ENCODE measurements around the gene AGPAT3.

AGPAT3 gene

DNA sequence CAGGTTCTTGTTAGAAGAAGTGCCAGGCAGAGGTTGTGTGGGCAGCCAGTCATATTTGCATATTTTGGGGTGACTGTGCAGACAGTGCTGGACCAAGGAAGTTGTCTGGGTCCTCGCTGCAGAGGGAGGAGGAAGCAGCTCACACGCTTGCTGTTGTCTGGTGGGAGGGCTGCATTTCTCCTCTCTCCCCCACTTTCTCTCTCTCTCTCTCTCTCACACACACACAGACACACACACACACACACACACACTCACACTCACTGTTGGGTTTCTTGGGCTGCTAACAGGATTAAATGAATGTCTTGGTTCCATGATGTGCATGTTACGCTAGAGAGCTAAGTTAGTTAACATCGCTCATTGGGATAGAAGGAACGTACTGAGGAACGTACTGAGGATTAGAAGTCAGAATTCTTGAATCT lies 72.9 kb downstream of the AGPAT3 start:
- DNase-seq (ENCODE audit: low read depth) = no peak

DNA sequence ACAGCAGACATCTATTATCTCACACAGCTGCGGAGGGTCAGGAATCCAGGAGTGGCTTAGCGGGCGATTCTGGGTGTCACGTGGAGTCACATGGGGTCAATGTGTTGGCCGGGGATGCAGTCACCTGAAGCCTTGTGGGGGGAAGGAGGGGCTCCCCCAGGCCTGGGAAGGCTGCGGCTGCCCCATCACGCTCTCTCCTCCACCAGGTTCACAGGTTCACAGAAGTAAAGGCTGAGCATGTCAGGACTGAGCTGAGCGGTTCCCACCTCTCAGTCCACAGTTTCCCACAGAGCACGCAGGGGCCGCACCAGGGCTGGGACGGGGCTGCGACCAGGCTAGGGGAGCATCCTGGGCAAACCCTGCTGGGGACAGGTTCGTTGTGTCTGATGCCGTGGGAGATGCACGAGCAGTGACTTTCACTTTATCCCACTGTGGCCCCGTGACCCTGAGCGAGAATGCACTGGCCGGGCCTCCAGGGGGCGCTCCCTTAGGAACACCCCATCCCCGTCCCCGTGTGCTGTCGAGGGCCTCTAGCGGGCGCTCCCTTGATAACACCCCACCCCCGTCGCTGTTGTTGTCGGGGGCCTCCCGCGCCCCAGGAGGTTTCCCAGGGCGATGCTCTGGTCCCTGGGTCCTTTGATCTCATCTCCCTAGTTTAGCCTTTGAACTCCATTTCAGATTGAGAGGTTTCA lies 73.9 kb downstream of the AGPAT3 start:
- peak; percentile 25 for DNase-seq (ENCODE audit: low read depth)

DNA sequence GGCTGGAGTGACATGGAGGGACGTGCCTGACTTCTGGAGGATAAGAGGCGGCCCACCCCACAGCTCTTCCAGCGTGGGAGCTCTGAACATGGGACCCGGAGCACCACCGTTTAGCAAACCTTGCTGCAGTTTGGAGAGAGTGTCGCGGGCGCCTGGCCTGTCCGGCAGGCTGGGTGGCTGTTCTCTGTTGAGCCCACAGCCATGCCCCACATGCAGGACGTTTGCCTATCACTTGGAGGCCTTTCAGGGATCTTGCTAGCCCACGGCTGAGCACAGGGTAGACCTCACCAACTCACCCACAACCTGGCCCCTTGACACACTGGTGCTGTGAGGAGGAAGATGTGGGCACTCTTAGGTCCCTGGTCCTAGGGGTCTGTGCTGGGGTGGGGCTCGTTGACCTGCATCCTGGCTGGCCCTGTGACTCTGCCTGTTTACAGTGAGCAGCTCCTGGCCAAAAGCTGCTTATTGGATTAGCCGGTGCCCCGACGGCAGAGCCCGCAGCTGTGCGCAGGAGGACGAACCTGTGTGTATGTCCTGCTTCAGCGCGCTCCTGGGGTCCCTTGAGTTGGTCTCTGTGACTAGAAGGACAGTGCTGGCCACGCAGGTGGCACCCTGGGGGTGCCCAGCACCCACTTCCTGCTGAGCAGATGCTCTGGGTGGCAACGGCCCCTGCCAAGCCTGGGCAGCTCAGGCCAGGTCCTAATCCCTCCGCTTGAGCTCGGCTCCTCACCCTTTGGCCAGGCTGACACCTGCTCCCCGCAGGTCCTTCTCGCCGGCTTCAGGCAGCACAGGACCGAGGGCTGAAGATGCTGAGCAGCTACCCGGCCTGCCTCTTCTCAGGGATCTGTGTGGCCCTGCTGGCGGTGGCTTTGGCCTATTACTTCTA lies 74.7 kb downstream of the AGPAT3 start:
- no peak for DNase-seq (ENCODE audit: low read depth)

DNA sequence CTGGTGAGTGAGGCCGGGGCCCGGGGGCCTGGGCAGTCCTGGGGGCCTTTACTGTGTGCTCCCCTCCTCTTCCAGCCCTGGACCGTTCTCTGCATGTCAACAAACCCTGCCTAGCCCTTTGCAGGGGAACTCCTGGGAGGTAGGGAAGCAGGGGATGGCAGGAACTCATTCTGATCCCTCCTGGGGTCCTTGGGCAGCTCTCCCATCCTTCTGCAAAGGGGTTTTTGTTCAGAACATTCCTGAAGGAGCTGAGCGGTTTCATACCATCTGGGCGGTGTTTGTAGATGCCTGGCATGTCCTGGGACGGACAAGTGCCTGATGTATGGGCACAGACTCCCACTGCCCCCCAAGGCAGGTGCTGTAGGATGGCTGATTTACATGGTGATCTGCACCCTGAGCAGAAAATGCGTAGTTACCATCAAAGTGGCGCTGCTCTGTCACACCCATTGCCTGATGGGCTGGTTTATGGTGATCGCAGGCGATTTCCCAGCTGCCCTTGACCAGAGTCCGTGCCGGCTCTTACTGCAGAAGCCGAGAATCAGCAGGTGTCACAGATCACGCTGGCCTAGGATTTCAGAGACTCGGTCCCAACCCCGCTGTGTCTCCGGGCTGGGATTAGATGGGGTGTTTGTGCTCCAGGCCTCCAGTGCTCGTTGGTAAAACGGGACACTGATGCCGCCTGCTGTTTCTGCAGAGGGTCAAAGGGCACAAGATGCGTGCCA lies 75.5 kb downstream of the AGPAT3 start:
- no peak for DNase-seq (ENCODE audit: low read depth)

DNA sequence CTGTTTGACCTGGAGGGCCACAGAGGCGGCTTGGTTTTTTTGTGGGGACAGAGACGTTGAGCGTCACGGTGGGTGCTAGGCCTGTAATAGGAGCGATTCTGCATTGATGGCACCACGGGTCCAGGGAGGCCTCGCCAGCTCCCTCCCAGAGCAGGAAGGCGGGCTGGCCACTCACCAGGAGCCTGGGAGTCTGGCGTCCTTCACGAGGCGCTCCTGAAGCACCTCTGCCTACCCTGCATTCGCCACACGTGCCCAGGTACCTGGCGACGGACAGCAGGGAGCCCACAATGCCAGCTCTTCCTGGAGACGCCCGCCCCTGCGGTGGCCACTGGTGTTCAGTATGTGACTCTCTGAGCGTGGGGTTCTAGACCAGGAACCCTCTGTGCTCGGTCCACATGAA lies 77.2 kb downstream of the AGPAT3 start:
- no peak for DNase-seq (ENCODE audit: low read depth)

DNA sequence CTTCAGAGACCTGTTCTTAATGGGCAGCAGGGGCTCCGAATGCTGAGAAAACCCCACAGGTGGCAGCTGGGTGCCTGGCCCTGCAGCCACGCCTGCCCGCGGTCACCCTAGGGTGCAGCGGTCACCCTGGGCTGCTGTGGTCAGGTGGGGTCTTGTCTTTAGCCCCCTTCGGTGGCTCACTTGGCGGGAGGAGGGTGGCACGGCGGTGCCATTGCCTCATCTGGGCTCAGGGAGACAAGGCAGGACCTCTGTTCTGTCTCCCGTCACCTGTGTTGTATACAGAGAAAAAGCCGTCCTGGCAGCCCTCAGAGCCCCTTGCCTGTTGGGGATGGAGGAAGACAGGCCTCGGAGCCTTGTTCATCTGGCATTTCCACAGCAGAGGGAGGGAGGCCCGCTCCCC lies 77.6 kb downstream of the AGPAT3 start:
- no peak for DNase-seq (ENCODE audit: low read depth)

DNA sequence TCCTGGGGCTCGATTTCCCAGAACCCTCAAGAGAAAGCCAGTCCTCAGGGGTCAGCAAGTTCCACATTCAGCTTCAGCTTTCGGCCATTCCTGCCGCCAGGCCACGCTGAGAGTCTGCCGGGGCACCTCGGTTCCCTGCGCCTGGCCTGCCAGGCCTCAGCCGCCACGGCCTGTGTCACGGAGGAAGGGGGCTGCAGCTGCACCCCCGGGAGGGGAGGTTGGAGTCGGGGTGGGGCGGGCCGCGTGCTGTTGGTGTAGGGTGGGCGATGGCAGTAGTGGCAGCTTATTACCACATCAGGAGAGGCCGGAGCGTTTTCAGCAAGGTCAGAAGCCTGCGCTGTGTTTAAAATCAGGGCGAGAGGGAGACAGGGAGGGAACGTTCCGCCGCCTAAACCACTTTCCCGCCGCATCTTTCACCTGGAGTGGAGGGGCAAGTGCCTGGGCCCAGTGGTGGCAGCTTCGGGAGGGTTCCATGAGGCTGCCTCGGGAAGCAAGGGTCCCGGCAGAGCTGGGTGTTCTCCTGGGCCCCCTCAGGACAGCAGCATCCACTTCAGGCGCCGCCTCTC lies 78.6 kb downstream of the AGPAT3 start:
- DNase-seq (ENCODE audit: low read depth) = no peak

DNA sequence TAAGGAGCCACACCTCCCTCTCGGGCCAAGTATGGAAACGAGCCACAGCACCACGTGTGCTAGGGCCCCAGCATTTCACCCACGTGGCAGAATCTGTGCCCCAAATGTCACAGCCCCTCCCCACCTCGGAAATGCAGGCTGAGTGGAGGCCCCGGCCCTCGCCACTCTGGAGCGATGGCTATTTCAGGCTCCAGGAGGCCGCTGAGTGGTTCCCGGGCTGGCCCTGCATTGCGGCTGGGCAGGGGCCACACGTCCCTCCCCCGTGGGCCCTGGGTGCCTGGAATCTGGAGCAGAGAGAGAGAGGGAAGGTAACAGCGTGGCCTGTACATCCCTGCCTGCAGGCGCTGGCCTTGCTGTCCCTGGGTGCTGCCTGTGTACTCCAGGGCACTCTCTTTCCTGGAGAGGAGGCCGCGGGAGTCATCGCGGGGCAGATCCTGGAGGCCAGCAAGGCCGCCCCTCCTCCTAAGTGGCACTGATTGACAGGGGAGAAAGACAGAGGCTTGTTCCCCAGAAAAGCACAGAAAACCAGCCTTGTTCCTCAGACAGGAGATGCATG lies 79.1 kb downstream of the AGPAT3 start:
- no peak for DNase-seq (ENCODE audit: low read depth)

DNA sequence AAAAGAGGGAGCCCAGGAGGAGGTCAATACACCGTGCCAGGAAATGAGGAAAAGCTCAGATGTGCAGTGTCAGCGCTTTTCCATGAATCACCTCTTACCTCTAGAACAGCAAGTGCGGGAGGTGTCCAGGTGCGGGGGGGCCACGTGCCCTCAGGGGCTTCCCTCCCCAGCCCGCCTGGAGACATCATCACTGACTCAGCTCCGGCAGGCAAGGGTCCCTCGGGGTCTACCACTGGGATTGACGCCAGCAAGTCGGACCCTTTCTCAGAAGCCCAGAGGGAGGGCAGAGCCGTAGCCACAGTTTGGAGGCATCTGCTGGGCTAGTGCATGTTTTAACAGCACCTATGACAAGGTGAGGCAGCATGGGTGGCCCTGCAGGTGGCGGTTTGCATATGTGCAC lies 79.7 kb downstream of the AGPAT3 start:
- DNase-seq (ENCODE audit: low read depth) = no peak

DNA sequence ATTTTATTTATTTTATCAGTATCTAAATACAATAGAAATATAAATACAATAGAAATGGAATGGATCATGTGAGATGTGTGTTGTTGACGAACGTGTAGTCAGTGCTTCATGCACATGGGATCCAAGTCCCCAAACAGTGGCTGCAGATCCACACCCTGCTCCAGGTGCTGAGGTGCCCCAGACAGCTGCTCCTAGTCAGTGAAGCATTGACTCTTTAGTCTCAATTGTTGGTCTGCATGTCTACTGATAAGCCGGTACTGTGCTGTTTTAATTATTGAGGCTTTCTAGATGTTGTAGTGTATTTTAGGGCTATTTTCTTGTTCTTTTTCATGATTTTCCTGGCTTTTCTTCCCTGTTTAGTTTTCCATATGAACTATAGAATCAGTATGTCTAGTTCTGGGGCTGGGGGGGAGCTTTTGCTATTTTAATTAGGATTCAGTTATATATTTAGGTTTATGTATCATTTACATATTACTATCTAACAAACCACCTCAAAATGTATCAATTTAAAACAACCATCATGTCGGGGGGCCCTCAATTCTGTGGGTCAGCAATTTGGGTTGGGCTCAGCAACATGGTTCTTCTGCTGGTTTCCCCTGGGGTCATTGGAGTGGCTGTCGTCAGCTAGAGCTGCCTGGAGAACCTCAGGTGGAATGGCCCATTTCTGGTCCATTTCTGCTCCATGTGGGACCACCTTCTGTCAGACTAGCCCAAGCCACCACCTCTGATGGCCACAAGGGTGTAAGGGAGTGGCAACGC lies 83.9 kb downstream of the AGPAT3 start:
- no peak for DNase-seq (ENCODE audit: low read depth)

DNA sequence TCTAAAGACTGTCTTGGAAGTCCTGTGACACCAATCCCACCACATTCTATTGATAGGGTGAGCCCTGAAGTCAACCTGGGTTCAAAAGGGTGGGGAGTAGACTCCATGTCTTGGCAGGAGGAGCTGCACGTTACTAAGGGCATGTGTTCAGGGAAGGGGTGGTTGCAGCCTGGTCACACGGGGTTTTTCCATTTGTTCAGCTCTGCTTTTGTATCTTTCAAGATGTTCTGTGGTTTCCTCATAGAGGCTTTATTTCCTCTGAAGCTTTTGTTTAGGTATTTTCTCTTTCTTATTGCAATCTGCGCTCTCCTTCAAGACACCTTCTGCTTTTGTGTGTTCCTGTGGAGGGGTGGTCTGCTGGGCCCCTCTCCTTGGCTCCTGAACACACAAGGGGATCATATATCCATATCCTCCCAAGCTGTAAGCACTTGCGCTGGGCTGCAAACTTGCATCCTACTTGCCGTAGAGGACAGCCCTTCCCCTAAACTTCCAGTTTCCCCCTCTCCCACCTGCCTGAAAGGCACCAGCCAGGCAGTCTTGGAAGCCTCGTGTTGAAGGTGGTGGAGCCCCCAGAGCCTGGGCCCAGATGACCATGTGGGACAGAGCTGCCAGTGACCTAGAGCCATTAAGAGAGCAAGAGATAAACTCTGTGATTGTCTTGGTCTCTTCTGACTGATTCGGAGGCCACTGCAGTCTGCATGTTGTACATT lies 84.6 kb downstream of the AGPAT3 start:
- no peak for DNase-seq (ENCODE audit: low read depth)

DNA sequence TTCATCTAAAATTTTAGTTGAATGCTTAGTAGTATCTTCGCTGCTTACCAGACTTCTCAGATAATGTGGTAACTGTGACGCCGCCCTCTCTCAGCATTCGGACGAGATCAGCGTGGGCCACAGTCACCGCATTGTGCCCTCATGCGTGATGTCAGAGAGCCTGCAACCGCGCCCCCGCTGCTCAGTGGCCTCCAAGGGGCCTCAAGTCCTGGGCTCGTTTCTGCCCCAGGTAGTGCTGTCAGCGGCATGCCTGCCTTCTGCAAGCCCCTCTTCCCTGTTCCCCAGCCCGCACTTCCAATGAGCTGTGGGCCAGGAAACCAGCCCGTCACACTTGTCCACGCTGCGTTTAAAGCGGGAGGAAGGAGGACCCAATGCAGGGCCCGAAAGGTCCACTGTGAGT lies 85.5 kb downstream of the AGPAT3 start:
- DNase-seq (ENCODE audit: low read depth) = no peak

DNA sequence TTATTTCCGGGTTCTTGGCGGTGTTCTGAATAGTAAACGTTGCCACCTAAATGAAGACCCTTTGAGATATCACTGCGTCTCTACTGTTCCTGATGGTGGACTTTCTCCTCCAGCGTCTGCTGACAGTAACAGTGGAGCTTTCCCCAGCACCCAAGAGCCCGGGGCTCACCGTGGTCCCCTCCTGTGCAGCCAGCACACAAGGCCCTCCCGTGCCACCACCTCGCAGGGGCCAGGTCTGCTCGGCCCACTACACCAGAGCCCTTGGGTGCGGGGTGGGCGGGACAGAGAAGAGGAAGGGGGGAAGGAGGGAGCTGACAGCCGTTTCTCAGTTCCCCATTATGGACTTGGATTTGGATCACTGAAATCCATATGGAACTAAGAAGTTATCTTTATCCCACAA lies 85.9 kb downstream of the AGPAT3 start:
- no peak for DNase-seq (ENCODE audit: low read depth)

DNA sequence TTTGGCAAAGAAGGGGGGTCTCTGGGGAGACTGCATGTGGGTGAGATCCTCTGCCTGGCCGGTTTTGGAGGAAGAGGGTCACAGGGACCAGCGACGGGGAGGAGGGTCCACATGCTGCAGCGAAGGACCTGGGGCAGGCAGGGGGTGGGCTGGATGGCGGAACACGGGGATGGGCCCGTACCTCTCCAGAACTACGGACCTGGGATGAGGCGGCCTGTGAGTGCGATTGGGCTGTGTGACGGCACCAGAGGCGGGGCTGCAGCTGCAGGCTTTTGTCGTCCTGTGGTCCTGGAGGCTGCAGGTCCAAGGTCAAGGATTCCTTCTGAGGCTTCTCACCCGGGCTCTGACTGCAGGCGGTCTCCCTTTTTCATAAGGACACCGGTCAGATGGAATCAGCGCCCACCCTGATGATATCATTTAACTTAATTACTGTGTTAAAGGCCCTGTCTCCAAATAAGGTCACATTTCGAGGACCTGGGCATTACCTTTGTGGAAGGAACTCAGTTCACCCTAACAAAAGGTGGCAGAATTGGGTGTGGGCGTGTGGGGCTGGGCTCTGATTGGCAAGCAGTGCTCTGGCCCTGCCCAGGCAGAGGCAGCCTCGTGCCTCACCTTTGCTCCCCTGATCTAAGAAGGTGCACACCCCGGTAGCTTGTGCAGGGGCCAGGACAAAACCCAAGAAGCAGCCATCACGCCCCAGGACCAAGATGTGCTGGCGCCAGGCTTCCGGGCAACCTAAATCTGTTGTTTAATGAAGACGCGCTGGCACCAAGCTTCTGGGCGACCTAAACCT lies 87.1 kb downstream of the AGPAT3 start:
- no peak for DNase-seq (ENCODE audit: low read depth)

DNA sequence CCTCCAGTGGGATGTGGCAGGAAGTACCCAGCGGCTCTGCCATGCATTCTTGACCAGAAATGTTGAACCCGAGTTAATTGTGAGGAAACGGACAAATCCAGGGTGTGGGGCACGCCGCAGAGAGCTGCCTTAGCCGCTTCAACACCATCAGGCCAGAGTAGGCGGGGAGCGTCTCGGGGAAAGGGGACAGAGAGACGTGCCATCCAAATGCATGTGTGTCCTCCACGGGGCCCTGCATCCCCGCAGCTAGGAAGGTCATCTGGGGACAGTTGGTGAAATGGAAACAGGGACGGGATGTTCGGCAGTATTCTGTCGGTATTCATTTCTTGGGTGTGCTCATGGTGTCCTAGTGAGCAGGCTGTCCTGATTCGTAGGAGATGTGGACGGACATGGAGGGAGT lies 88.0 kb downstream of the AGPAT3 start:
- no peak for DNase-seq (ENCODE audit: low read depth)

DNA sequence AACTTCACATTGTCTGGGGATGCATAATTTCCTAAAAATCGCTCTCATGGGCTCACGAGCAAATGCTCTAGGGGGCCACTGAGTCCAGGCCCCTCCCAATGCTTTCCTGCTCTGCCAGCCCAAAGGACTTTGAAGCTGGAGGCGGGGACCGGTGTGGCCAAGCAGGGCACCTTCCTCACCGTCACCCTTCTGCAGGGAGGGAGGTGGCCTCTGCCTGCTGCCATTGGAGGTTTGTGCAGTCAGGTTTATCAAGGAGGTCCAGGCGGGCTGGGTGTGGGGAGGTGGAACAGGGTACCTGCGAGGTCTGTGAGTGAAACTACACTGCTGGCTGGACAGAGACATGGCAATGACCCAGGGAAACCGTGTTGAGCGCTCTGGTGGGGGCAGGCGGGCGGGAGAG lies 89.0 kb downstream of the AGPAT3 start:
- no peak for DNase-seq (ENCODE audit: low read depth)

DNA sequence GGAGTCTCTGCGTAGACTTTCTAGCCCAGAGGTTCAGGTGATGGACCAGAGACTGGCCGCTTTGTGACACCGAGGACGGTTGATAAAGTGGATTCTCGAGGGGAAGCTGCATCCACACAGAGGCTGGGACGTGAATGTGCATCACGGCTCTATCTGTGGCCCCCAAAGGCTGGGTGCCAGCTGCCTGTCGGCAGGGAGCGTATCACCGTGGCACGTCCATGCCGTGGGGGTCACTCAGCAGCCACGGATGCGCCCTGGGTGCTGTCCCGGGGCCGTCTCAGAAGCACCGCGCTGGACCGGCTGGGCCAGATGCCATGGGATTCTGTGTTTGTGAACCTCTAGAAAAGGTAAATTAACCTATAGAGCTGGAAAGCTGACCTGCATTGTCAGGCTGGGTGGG lies 89.9 kb downstream of the AGPAT3 start:
- no peak for DNase-seq (ENCODE audit: low read depth)

DNA sequence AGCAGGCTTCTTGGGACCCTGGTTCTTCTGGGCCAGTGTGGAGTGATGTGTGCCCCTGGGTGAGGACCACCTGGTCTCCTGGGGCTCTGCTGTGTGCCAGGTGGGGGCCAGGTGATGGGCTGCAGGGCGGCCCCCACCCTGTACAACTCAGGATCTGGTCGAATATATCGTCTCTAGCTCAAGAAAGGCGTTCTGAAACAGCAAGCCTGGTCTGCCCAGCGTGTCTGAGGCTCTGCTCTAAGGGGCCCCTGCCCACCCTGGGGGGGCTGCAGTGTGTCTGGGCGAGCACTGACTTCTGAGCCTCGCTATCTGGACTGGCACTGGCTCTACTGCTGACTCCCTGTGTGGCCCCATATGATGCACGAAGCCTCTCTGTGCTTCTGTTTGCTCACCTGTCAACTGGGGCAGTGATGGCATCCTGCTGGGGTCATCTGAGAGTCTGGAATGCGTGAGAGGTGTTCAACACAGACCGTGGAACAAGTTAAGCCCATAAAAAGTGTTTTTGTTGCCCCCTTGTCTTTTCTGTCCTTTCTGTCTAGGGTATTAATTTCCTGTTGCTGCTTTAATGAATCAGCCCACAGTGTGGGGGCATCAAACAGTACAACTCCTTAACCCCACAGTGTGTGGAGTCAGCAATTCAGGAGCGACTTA lies 91.1 kb downstream of the AGPAT3 start:
- DNase-seq (ENCODE audit: low read depth) = no peak

DNA sequence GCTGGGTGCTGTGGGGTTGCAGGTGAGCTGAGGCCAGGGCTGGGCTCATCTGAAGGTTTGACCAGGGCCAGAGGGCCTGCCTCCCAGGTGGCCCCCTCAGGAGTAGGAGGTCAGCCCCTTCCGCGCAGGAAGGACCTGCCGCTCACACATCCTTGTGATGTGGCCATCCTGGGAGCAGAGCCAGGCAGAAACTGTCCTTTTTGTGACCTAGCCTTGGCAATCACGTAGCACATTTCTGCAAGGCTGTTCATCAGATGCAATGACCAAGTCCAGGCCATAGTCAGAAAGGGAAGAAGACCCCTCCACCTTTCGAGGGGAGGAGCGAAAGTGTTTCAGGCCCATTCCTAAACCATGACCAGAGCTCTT lies 91.6 kb downstream of the AGPAT3 start:
- DNase-seq (ENCODE audit: low read depth) = no peak

DNA sequence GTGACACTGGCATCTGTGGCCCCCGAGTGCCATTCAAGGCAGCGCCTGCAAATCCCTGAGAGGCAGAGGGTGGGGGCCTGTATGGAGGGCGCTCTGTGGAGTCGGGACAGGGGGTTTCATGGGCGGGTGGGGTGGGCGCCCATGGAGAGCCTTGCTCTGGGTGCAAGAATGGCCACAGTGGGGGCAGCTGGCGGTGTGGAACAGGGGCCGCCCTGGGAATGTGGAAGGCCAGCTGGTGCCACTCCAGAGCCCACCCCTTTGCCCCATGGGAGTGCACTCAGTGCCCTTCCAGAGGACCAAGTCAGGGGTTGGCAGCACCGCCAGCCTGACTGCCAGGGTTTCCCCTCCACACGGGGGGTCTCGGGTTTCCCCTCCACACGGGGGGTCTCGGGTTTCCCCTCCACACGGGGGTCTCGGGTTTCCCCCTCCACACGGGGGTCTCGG lies 92.1 kb downstream of the AGPAT3 start:
- DNase-seq (ENCODE audit: low read depth) = no peak

Data from stromal cell of bone marrow (primary cell).